ENCODE data around the gene GAB4. TPM values are rescaled to one million over a fixed set of nuclear protein-coding genes. Genes with fewer than 3 reads are reported as not detected.

GAB4 gene
- total and polyA plus RNA-seq, 2 of the 8 experiments (the other 6 are each of a cell fraction or from before 2014, with no cell fraction given), result 0.03 to 0.17 TPM

DNA sequence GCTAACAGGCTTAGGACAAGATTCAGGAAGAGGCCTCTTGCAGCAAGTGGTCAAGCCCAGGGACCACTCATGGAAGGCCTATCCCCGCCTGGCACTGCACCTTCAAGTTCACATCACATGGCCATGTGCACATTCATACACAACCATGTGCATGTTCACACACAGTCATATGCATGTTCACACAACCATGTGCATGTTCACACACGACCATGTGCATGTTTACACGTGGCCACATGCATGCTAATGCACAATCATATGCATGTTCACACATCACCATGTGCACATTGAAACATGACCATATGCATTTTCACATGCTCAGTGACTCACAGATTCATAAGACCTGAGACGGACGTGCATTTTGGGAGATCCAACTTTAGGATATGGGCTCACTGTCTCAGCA, 48.0 kb upstream of the GAB4 start:
- Histone ChIP-seq H2BK120ac (replicated peaks; ENCODE audit: low read depth, low read length) (no peak overlapping the region), H3K27me3 (replicated peaks in 1 of 4; ENCODE audit: control insufficient read depth in 3 of 4, extremely low read depth in 1 of 4, insufficient read depth in 3 of 4, low read length in 3 of 4) (no peaks in the 10 kb centered on the region), H3K9ac (replicated peaks in 1 of 4; ENCODE audit: extremely low read depth in 1 of 4, low read depth in 3 of 4, low read length in 3 of 4) (no peak overlapping the region), H3K4me3 (ENCODE audit: extremely low read depth in 1 of 4, insufficient read depth in 2 of 4, low read depth in 3 of 4, low read length in 4 of 4) (no peak overlapping the region), H2AK5ac (ENCODE audit: low read depth, low read length) (no peak overlapping the region), H3K4ac (replicated peaks; ENCODE audit: insufficient read length, low read depth, low read length) (no peak overlapping the region), H2BK12ac (ENCODE audit: low read depth, low read length) (no peak overlapping the region), H3K23ac (ENCODE audit: insufficient read length) (no peak overlapping the region), H4K5ac (ENCODE audit: insufficient read length, low read depth, low read length) (no peak overlapping the region), H3K27ac (ENCODE audit: low read depth, low read length) (no peak overlapping the region), H3K36me3 (ENCODE audit: control insufficient read depth in 2 of 4, insufficient read depth in 4 of 4, low read length in 3 of 4) (no peaks in the 10 kb centered on the region), H4K91ac (replicated peaks; ENCODE audit: insufficient read length, low read length) (no peak overlapping the region), H3K4me1 (replicated peaks in 1 of 4; ENCODE audit: control insufficient read depth in 3 of 4, insufficient read depth in 4 of 4, low read length in 3 of 4) (no peaks in the 10 kb centered on the region), H2BK5ac (ENCODE audit: low read depth, low read length) (no peak overlapping the region), H3K18ac (ENCODE audit: extremely low read depth, low read length) (no peak overlapping the region), H2BK15ac (ENCODE audit: low read length) (no peak overlapping the region), H3K4me2 (ENCODE audit: insufficient read depth in 1 of 2, low read depth in 2 of 2, low read length in 2 of 2) (no peak overlapping the region), H4K8ac (ENCODE audit: extremely low read depth, insufficient read depth, low read length) (no peak overlapping the region), H3K23me2 (ENCODE audit: low read depth, low read length) (no peaks in the 10 kb centered on the region), H3K9me3 (ENCODE audit: insufficient read depth in 2 of 2, low read depth in 1 of 2, low read length in 1 of 2) (no peaks in the 10 kb centered on the region), H2BK20ac (ENCODE audit: low read length) (no peak overlapping the region), H3K79me2 (ENCODE audit: control insufficient read depth in 1 of 2, insufficient read depth in 2 of 2, low read length in 2 of 2) (no peaks in the 10 kb centered on the region; a peak in 1 of 4 replicates), H2AFZ (ENCODE audit: low read length) (no peak overlapping the region), H4K20me1 (replicated peaks in 1 of 2; ENCODE audit: control insufficient read depth in 1 of 2, insufficient read depth in 2 of 2, low read length in 2 of 2) (no peaks in the 10 kb centered on the region), H3K14ac (ENCODE audit: insufficient read length) (no peak overlapping the region), H3K79me1 (ENCODE audit: low read depth, low read length) (no peaks in the 10 kb centered on the region), H3K56ac (replicated peaks; ENCODE audit: insufficient read length, low read depth, low read length) (no peak overlapping the region)
- peak in 1 of 2 experiments; percentile 19 for DNase-seq (ENCODE audit: low read depth in 1 of 2, low spot score in 2 of 2)
- FAIRE-seq, result no peak
- ChIA-PET POLR2A (ENCODE audit: partially characterized antibody) (no interaction called here), CTCF (ENCODE audit: partially characterized antibody) (interaction anchor here (0.8 kb wide), 1 partner anchor 124 kb away, joined by 3 read pairs; no protein-coding TSS in a partner anchor)
- TF ChIP-seq HDAC2 (IDR thresholded peaks at IDR 0.05; ENCODE audit: borderline replicate concordance in 1 of 2, low read depth in 2 of 2, low read length in 2 of 2) (no peak), KDM5A (IDR thresholded peaks at IDR 0.05; ENCODE audit: low read length) (no peak), HDAC6 (IDR thresholded peaks at IDR 0.05; ENCODE audit: low read depth, low read length) (no peak), ZNF274 (IDR thresholded peaks at IDR 0.05; ENCODE audit: borderline replicate concordance, extremely low read depth, low read length) (no peak), MAX (IDR thresholded peaks at IDR 0.05) (no peak), JUN (IDR thresholded peaks at IDR 0.05; ENCODE audit: low read depth, low read length) (no peak), SIRT6 (IDR thresholded peaks at IDR 0.05; ENCODE audit: low read length) (no peak), POU5F1 (IDR thresholded peaks at IDR 0.05; ENCODE audit: low read depth, low read length) (no peak), SP1 (IDR thresholded peaks at IDR 0.05; ENCODE audit: low read depth, low read length) (no peak), RNF2 (IDR thresholded peaks at IDR 0.05; ENCODE audit: borderline replicate concordance, low read depth, low read length, missing control alignments, poor library complexity, severe bottlenecking) (no peak)
- TF ChIP-seq, protein P1, sequence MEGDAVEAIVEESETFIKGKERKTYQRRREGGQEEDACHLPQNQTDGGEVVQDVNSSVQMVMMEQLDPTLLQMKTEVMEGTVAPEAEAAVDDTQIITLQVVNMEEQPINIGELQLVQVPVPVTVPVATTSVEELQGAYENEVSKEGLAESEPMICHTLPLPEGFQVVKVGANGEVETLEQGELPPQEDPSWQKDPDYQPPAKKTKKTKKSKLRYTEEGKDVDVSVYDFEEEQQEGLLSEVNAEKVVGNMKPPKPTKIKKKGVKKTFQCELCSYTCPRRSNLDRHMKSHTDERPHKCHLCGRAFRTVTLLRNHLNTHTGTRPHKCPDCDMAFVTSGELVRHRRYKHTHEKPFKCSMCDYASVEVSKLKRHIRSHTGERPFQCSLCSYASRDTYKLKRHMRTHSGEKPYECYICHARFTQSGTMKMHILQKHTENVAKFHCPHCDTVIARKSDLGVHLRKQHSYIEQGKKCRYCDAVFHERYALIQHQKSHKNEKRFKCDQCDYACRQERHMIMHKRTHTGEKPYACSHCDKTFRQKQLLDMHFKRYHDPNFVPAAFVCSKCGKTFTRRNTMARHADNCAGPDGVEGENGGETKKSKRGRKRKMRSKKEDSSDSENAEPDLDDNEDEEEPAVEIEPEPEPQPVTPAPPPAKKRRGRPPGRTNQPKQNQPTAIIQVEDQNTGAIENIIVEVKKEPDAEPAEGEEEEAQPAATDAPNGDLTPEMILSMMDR (IDR thresholded peaks at IDR 0.05; ENCODE audit: control extremely low read depth in 1 of 3, insufficient read depth in 1 of 3, low read depth in 1 of 3, low read length in 3 of 3), result no peak
- 88% methylated on average over 5 of the region's 5 CpGs; no CpG with 5 or more reads in 1 of the 2 experiments for WGBS, 2 experiments (ENCODE audit: extremely low coverage in 1 of 2, insufficient coverage in 1 of 2, insufficient read length in 1 of 2, insufficient replicate concordance in 2 of 2, low coverage in 1 of 2, low lambda C conversion rate in 2 of 2, missing lambda C conversion rate in 1 of 2)

Data from H1 (cell line).